Measurements from ENCODE around the gene SUCLA2.

DNA sequence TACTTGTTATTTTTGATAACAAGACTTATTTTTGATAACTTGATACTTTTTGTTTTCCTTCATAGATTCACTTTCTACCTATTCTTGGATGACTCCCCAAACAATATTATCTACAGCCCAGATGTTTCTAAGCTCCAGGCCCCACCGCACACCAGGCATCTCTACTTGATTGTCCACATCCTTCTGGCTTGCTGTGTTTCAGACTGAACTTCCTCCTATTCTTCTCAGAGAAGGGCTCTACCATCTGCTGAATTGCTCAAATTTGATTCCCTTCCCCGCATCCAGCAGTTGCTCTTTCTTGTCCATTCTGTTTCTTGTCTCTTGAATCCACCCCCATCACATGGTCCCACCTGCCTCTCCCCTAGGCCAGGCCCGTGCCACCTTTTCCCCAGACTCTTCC lies 49.5 kb upstream of the SUCLA2 start:
- TF ChIP-seq, protein P1, sequence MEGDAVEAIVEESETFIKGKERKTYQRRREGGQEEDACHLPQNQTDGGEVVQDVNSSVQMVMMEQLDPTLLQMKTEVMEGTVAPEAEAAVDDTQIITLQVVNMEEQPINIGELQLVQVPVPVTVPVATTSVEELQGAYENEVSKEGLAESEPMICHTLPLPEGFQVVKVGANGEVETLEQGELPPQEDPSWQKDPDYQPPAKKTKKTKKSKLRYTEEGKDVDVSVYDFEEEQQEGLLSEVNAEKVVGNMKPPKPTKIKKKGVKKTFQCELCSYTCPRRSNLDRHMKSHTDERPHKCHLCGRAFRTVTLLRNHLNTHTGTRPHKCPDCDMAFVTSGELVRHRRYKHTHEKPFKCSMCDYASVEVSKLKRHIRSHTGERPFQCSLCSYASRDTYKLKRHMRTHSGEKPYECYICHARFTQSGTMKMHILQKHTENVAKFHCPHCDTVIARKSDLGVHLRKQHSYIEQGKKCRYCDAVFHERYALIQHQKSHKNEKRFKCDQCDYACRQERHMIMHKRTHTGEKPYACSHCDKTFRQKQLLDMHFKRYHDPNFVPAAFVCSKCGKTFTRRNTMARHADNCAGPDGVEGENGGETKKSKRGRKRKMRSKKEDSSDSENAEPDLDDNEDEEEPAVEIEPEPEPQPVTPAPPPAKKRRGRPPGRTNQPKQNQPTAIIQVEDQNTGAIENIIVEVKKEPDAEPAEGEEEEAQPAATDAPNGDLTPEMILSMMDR (IDR thresholded peaks at IDR 0.05; ENCODE audit: poor library complexity) = no peak
- TF ChIP-seq EZH2 (IDR thresholded peaks at IDR 0.05; ENCODE audit: borderline replicate concordance) = no peak

All from hepatocyte (in vitro differentiated cells).